ENCODE data around the gene THEMIS.

The THEMIS gene

DNA sequence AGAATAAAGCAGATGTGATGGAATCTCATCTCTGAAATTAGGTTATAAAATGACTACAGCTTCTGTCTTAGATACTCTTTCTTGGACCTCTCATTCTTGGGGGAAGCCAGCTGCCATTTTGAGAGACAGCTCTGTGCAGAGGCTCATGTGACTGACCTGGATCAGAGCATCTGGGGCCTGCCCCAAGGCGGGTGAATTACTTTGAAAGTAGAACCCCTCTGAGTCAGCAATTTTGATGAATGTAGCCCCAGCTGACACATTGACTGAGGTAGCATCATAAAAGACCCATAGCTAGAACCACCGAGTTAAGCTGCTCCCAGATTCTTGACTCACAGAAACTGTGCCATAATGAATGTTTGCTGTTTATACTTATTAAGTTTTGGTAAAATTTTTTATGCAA lies 124.5 kb downstream of the THEMIS start:
- TF ChIP-seq GATA2 (IDR thresholded peaks at IDR 0.05; ENCODE audit: low read depth, low read length), result no peak
- no peak for TF ChIP-seq GATA3 (IDR thresholded peaks at IDR 0.05; ENCODE audit: low read depth, low read length)

DNA sequence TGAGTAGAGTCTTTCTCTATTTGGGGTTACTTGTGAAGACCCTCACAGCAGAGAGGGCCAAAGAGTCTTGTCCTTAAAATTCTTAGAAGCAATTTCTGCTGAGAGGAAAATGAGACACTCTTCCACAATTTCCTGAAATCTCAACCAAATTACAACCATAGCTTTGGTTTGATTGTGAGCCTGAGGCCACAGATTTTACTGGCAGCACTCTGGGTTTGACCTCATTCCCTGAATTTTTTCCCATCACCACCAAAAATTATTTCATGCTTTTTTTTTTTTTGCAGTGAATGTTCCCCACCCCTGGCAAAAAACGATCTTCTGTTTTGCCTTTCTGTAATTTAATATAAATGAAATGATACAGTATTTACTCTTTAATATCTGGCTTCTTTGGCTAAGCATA lies 125.5 kb downstream of the THEMIS start:
- TF ChIP-seq GATA2 (IDR thresholded peaks at IDR 0.05; ENCODE audit: low read depth, low read length) (no peak), GATA3 (IDR thresholded peaks at IDR 0.05; ENCODE audit: low read depth, low read length) (no peak)

DNA sequence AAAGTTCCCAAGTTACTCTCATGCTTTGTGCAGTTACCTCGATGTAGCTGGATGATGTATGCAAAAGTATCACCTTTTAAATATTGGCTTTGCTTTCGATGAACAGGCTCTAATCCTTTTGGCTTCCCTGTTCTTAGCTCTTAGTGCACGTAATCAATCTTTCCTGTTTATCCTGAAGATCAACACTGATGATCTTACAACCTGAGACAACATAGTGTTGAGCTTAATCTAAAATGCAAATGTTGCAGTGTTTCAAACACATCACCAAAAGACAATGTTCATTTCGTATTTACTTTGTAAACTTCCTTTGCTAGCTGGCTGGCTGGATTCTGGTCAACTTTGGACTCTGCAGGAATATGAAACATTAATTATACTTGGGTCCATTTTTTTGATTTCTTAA lies 132.1 kb downstream of the THEMIS start:
- no peak for TF ChIP-seq GATA2 (IDR thresholded peaks at IDR 0.05; ENCODE audit: low read depth, low read length)
- TF ChIP-seq GATA3 (IDR thresholded peaks at IDR 0.05; ENCODE audit: low read depth, low read length), result no peak

DNA sequence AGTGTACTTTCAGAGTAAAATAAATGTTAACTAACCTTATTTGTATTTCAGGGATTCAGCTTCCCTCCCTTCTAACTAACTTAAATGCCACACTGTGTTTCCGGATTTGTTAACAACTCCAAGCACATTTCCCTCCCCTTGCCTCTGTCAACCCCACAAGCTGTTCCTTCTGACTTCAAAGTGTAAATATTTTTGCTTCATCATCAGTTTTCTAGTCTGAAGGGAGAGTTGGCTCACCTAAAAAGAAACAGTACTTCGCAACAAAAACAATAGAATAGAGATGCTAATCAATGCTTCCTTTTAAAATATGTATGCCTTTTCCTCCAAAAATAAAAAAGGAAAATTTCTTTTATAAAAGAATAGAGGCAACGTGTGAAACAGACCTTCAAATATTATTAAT lies 132.6 kb downstream of the THEMIS start:
- TF ChIP-seq GATA2 (IDR thresholded peaks at IDR 0.05; ENCODE audit: low read depth, low read length), result no peak
- no peak for TF ChIP-seq GATA3 (IDR thresholded peaks at IDR 0.05; ENCODE audit: low read depth, low read length)

DNA sequence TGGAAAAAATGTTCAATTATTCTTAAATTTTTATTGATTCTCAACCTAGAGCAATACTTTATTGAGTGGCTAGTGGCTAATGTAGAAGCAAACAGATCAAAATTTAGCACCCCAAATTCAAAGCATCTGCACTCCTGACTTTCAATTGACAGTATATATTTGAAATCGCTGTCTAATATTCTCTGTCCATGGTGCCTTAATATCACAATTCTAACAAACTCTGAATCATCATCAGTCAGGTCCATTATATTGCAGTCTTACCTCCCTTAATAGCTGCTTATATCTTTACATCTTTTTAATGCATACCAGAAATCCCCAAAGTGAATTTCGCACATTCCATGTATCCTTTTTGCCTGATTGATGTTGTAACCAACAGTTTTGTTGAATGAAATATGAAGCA lies 134.9 kb downstream of the THEMIS start:
- TF ChIP-seq GATA2 (IDR thresholded peaks at IDR 0.05; ENCODE audit: low read depth, low read length) (no peak), GATA3 (IDR thresholded peaks at IDR 0.05; ENCODE audit: low read depth, low read length) (no peak)

DNA sequence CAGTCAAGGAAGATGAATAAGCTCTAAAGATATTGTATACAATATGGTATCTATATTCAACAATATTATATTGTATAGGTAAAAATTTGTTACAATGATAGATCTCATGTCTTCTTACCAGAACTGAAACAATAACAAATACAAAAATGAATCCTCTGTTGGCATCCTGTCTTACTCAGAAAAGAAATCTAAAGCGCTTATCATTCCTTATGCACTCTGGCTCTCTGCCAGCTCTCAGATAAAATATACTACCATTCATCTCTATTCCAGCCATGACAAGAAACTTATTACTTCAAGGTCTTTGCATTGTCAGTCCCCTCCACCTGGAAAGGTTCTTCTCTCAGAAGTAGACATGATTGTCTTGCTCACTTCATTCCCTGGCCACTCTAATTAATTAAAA lies 138.6 kb downstream of the THEMIS start:
- TF ChIP-seq GATA2 (IDR thresholded peaks at IDR 0.05; ENCODE audit: low read depth, low read length), result no peak
- no peak for TF ChIP-seq GATA3 (IDR thresholded peaks at IDR 0.05; ENCODE audit: low read depth, low read length)

DNA sequence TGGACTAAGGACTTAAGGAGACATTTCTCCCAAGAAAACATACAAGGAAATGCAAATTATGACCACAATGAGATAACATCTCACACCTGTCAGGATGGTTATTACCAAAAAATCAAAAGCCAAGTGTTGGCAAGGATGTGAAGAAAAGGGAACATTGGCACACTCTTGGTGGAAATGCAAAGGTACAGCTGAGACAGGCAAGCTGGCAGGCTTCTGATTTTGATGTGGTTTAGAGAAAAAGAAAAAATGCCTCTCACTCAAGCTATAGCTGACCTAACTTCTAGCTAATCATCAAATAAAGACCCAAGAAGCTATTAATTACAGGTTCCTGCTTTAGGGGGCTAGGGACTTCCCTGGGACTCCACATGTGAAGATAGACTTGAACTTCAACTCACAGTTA lies 139.8 kb downstream of the THEMIS start:
- TF ChIP-seq GATA3 (IDR thresholded peaks at IDR 0.05; ENCODE audit: low read depth, low read length), result no peak
- TF ChIP-seq GATA2 (IDR thresholded peaks at IDR 0.05; ENCODE audit: low read depth, low read length), result no peak

DNA sequence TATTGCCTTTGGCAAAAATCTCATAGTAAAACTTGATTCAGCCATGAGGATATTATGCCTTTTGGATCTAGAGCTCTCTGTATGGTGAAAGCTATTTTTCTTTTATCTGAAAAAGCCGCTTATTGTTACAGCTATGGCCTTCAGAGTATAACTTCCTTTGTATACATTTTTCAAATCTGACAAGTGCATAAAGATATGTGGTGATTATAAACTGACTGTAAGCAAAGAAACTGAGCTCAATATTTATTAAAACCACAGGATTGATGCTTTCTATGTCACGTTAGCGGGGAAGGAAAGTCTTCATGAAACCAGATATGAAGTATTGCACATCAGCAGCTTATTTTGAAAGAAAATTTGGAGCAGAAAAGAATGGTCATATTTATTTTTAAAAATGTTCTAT lies 151.8 kb downstream of the THEMIS start:
- no peak for TF ChIP-seq GATA3 (IDR thresholded peaks at IDR 0.05; ENCODE audit: low read depth, low read length)
- no peak for TF ChIP-seq GATA2 (IDR thresholded peaks at IDR 0.05; ENCODE audit: low read depth, low read length)

DNA sequence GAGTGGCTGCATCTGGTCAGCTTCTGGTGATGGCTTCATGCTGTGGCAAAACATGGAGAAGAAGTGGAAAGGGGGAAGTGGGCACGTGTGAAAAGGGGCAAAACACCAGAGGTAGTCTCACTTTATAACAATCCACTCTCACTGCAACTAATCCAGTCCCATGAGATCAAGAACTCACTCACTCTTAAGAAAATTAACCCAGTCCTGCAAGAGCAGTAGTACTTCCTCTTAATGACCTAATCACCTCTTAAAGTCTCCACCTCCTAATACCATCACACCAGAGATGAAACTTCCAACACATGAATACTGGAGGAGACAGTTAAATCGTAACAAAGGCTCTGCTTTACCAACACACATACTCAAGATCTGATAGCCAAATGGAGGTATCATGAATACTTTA lies 152.6 kb downstream of the THEMIS start:
- TF ChIP-seq GATA2 (IDR thresholded peaks at IDR 0.05; ENCODE audit: low read depth, low read length) (no peak), GATA3 (IDR thresholded peaks at IDR 0.05; ENCODE audit: low read depth, low read length) (no peak)

DNA sequence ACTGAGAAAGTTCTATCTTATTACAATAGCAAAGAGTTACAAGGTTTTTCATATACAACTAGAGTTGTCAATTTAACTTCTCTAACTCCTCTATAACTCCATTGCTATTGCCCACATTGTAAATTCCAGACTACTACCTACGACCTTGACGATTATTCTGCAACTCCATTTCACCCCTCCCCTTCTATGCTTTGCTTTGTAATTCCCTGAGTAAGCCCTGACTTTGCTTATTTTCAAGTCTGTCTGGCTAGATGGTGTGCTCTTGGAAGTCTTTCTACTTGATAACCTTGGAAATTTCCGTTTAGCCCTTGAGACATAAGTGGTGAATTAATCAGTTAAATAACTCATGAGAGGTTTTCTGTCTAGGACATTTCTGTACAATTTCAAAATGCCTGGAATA lies 162.4 kb downstream of the THEMIS start:
- TF ChIP-seq GATA2 (IDR thresholded peaks at IDR 0.05; ENCODE audit: low read depth, low read length) (no peak), GATA3 (IDR thresholded peaks at IDR 0.05; ENCODE audit: low read depth, low read length) (no peak)

DNA sequence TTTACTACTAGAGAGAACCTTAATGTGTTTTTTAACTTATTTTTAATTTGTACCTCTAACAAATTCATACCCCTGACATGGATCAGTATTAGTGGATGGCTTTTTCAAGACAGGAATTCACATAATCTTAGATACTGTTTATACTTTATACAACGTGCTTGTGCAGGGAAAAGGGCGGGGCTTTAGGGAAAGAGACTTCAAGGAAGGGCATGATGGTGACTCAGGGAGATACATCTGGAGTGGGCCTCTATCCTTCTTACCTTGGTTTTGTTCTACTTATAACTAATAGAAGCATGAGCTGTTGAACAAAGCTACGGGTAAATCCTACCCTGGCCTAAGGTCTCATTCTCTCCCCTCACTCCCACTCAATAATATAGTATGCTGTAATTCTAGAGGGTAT lies 163.1 kb downstream of the THEMIS start:
- TF ChIP-seq GATA3 (IDR thresholded peaks at IDR 0.05; ENCODE audit: low read depth, low read length) (no peak), GATA2 (IDR thresholded peaks at IDR 0.05; ENCODE audit: low read depth, low read length) (no peak)

DNA sequence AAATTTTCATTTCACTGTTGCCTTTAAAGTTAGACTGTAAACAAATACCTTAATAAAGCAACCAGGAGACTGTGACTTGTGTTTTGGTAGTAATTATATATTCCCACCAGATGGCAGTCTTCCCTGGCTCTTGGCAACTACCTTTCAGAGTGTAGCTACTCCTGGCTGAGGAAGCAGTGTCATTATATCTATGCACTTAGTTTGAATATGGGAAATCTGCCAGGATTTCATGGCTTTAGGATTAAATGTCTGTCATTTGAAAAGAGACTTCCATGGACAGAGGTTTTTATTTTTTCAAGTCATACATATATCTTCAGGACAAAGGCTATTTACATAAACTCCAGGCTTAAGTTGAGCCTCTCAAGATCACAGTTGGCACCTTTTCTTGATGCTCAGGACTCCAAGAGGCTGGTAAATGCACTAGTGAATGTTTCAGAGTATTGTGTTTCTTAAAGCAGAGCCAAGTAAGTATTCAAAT lies 163.8 kb downstream of the THEMIS start:
- TF ChIP-seq GATA2 (IDR thresholded peaks at IDR 0.05; ENCODE audit: low read depth, low read length) (no peak), GATA3 (IDR thresholded peaks at IDR 0.05; ENCODE audit: low read depth, low read length) (no peak)

DNA sequence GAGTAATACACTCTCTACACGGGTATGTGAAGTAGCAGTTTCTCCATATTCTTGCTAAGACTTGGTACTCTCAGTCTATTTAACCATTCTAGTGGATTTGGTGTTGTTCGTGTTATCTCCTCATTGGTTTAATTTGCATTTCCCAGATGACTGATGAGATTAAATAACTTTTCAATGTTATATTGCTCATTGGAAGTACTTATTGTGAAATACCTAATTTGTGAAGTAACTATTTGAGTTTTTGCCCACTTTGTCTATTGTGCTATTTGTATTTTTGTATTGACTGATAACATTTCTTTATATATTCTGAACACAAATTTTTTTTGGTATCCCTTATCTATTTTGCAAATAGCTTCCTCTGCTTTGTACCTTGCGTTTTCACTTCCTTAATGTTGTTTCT lies 167.9 kb downstream of the THEMIS start:
- no peak for TF ChIP-seq GATA2 (IDR thresholded peaks at IDR 0.05; ENCODE audit: low read depth, low read length)
- TF ChIP-seq GATA3 (IDR thresholded peaks at IDR 0.05; ENCODE audit: low read depth, low read length), result no peak

DNA sequence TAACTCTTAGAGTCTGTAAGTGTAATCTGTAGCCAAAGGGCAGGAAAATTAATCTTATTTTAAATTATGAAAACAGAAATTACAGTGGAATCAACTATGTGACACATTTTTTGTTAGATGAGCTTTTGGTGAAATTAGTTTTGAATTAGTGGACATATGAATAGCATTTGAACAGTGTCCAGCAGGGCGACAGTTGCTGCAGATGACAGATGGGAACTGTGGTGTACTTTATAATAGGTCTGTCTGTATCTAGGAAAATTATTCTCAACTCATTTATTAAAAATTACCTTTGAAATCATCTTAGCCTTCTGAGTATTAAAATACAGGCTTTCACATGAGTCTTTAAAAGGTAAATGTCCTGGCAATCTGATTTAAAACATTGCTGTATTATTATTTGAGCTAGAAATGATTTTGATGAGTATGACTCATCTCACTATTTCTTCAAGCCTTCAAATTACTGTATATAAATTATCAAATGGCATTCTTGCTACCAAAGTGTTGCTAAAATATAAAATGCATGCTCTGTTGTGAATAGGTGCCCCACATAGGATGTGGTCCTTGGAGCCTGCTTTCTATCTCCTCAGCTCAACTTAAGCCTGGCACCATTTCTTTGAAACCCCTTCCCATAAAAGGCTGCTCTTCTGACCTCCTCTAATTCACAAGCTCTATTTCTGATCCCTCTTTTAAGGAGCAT lies 173.5 kb downstream of the THEMIS start:
- TF ChIP-seq GATA2 (IDR thresholded peaks at IDR 0.05; ENCODE audit: low read depth, low read length) (no peak), GATA3 (IDR thresholded peaks at IDR 0.05; ENCODE audit: low read depth, low read length) (no peak)

DNA sequence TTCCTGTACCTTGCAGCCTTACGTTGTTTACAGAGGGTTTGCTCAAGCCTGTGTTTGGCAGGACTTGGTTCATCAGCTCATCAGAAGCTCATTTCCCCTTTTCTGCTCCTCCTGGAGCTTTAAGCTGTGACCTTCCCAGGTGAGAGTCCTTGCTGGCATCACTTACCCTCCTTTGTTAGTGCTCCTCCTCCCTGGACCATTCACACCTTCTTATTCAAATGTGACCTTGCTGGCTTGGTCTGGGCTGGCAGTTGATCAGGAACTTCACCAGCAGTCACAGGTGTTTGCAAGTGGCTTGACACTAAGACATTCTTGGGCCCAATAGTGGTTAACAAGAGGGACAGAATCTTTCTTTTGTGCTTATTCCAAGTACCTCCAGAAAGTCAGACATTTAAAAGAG lies 175.0 kb downstream of the THEMIS start:
- TF ChIP-seq GATA2 (IDR thresholded peaks at IDR 0.05; ENCODE audit: low read depth, low read length) (no peak), GATA3 (IDR thresholded peaks at IDR 0.05; ENCODE audit: low read depth, low read length) (no peak)

DNA sequence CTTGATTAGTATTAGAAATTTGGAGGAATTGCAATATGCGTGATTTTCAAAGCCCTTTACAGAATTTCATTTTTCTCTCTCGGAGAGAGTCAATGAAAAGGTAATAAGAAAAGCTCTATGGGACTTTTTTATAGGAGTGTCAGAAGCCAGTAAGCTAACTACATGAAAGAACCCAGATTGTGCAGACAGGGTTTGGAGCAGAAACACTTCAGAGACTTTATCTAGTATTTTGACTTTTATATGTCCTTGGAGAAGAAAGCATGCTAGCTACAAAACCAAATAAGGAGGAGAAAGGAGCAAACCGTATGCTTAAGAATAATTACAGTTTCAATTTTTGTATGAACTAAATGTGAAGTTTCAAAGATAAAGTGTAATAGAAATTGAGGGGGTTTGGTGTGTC lies 182.2 kb downstream of the THEMIS start:
- TF ChIP-seq GATA3 (IDR thresholded peaks at IDR 0.05; ENCODE audit: low read depth, low read length) (no peak), GATA2 (IDR thresholded peaks at IDR 0.05; ENCODE audit: low read depth, low read length) (no peak)
